GM23338 (cell line): ENCODE measurements around the gene ROCK2. TPM values are rescaled to one million over a fixed set of nuclear protein-coding genes. Genes with fewer than 3 reads are reported as not detected.

Experiments used
- ATAC-seq: fragments of 200-7000 bp; cut with Tn5 transposase; 3 replicates; pipeline ENCODE4 v1.9.1; 2020
- DNase-seq: peaks from one replicate; pipeline ENCODE4 v3.0.0-alpha.2; 2015; ENCODE audit warnings: low spot score
- H2AFZ ChIP-seq: fragments of 200-600 bp; sonication (generic); 2 replicates; pipeline ENCODE4 v1.8.0; 2016; ENCODE audit warnings: antibody characterized with exemption, mild to moderate bottlenecking, moderate library complexity
- H3F3A ChIP-seq: fragments of 200-600 bp; sonication (generic); replicated peaks from 2 replicates; pipeline ENCODE4 v1.8.0; 2017; ENCODE audit warnings: antibody characterized with exemption, mixed run types, low read depth
- H3K27ac ChIP-seq: fragments of 200-600 bp; sonication (generic); 2 replicates; pipeline ENCODE4 v1.6.1; 2016; ENCODE audit warnings: low read depth
- H3K27me3 ChIP-seq: fragments of 200-600 bp; sonication (generic); 2 replicates; pipeline ENCODE4 v1.8.0; 2016; ENCODE audit warnings: mild to moderate bottlenecking, mixed run types, moderate library complexity; ENCODE audit not compliant: insufficient read depth
- H3K36me3 ChIP-seq: fragments of 200-600 bp; sonication (generic); 2 replicates; pipeline ENCODE4 v1.8.0; 2016; ENCODE audit warnings: mild to moderate bottlenecking; ENCODE audit not compliant: insufficient read depth
- H3K4me1 ChIP-seq: fragments of 200-600 bp; sonication (generic); 2 replicates; pipeline ENCODE4 v1.8.0; 2016; ENCODE audit warnings: mild to moderate bottlenecking, moderate library complexity; ENCODE audit not compliant: insufficient read depth
- H3K4me2 ChIP-seq: fragments of 200-600 bp; sonication (generic); 2 replicates; pipeline ENCODE4 v1.7.1; 2017; ENCODE audit warnings: mixed run types
- H3K4me3 ChIP-seq: fragments of 200-600 bp; sonication (generic); 2 replicates; pipeline ENCODE4 v1.6.1; 2016; ENCODE audit warnings: mixed run types
- H3K79me2 ChIP-seq: fragments of 200-600 bp; sonication (generic); replicated peaks from 2 replicates; pipeline ENCODE4 v1.8.0; 2017; ENCODE audit warnings: mild to moderate bottlenecking; ENCODE audit not compliant: insufficient read depth
- H3K9me2 ChIP-seq: fragments of 200-600 bp; sonication (generic); 2 replicates; pipeline ENCODE4 v1.8.0; 2017; ENCODE audit not compliant: insufficient read depth
- H4K20me1 ChIP-seq: fragments of 200-600 bp; sonication (generic); replicated peaks from 2 replicates; pipeline ENCODE4 v1.8.0; 2017; ENCODE audit warnings: mild to moderate bottlenecking; ENCODE audit not compliant: insufficient read depth
- H3K27ac Mint-ChIP-seq: 2 replicates; pipeline ENCODE4 v1.8.0; 2020; ENCODE audit warnings: inconsistent platforms, mild to moderate bottlenecking, moderate library complexity, mixed read lengths
- H3K27me3 Mint-ChIP-seq: 3 replicates; pipeline ENCODE4 v1.8.0; 2022; ENCODE audit warnings: low read depth, mild to moderate bottlenecking, moderate library complexity, mixed read lengths, inconsistent platforms; ENCODE audit not compliant: insufficient read depth, poor library complexity
- H3K36me3 Mint-ChIP-seq: 3 replicates; pipeline ENCODE4 v1.8.0; 2021; ENCODE audit warnings: low read depth, mild to moderate bottlenecking, inconsistent platforms, moderate library complexity, mixed read lengths
- H3K4me1 Mint-ChIP-seq: 3 replicates; pipeline ENCODE4 v1.8.0; 2020; ENCODE audit warnings: mild to moderate bottlenecking, inconsistent platforms, mixed read lengths
- H3K4me3 Mint-ChIP-seq: 3 replicates; pipeline ENCODE4 v1.8.0; 2021; ENCODE audit warnings: moderate library complexity, mild to moderate bottlenecking, inconsistent platforms, mixed read lengths
- H3K9me3 Mint-ChIP-seq: 3 replicates; pipeline ENCODE4 v1.8.0; 2020; ENCODE audit warnings: moderate library complexity, mild to moderate bottlenecking, inconsistent platforms, mixed read lengths
- CREB1 ChIP-seq: fragments of 250-450 bp; sonication (Bioruptor Pico); IDR thresholded peaks from 2 replicates; pipeline ENCODE4 v1.5.0; 2020; ENCODE audit warnings: low read depth, mild to moderate bottlenecking, moderate library complexity
- EZH2 ChIP-seq: fragments of 200-600 bp; sonication (generic); IDR thresholded peaks from one replicate; pipeline ENCODE4 v1.8.0; 2017; ENCODE audit warnings: antibody characterized with exemption, mild to moderate bottlenecking, low read depth; ENCODE audit not compliant: unreplicated experiment
- EZH2phosphoT487 ChIP-seq: fragments of 200-600 bp; sonication (generic); IDR thresholded peaks from one replicate; pipeline ENCODE4 v1.8.1; 2018; ENCODE audit warnings: antibody characterized with exemption; ENCODE audit not compliant: unreplicated experiment
- JUNB ChIP-seq: IDR thresholded peaks from one replicate; pipeline ENCODE4 v1.6.1; 2016; ENCODE audit warnings: antibody characterized with exemption; ENCODE audit not compliant: unreplicated experiment
- POLR2AphosphoS5 ChIP-seq: IDR thresholded peaks from 2 replicates; pipeline ENCODE4 v1.6.1; 2016; ENCODE audit warnings: antibody characterized with exemption, low read depth
- REST ChIP-seq: IDR thresholded peaks from one replicate; pipeline ENCODE4 v1.6.1; 2018; ENCODE audit warnings: antibody characterized with exemption; ENCODE audit not compliant: unreplicated experiment
- ZNF462 ChIP-seq: fragments of 250-450 bp; sonication (Bioruptor Pico); IDR thresholded peaks from 2 replicates; pipeline ENCODE4 v1.5.0; 2020; ENCODE audit warnings: mild to moderate bottlenecking, moderate library complexity
- polyA plus RNA-seq: library from polyadenylated mRNA; unstranded; fragments of >200 nt; fragmentation: Nextera tagmentation; extraction: Ambion mirVana; gene quantifications from 2 replicates; pipeline ENCODE4 v1.2.1, GENCODE V29; 2016
- total RNA-seq: library from RNA; depleted of rRNA; stranded (reverse); fragments of >200 nt; shearing (Covaris generic); gene quantifications from 2 replicates; pipeline ENCODE4 v1.2.3, GENCODE V29; 2014

The ROCK2 gene
- total and polyA plus RNA-seq, 2 experiments from 2014 or later, result 16.4 to 28.0 TPM

- Mint-ChIP-seq H3K27me3 (no peaks in the 10 kb centered on the region), H3K4me1 (peaks cover 10% of the 10 kb centered on the region; the same call in 2 of the 3 replicates), H3K9me3 (no peaks in the 10 kb centered on the region), H3K4me3 (no peak overlapping the region), H3K27ac (no peak overlapping the region), H3K36me3 (no peaks in the 10 kb centered on the region)
- H3K36me3 ChIP-seq, result no peaks in the 10 kb centered on the region
- no peak overlapping the region for H3K27ac ChIP-seq
- H3K4me1 ChIP-seq, result peaks cover 12% of the 10 kb centered on the region
- H4K20me1 ChIP-seq, result peaks cover 24% of the 10 kb centered on the region
- no peak overlapping the region for H3K4me3 ChIP-seq
- TF ChIP-seq CREB1 (CRISPR knock-in tag) (no peak), EZH2 (no peak), POLR2AphosphoS5 (no peak), REST (no peak), EZH2phosphoT487 (no peak), JUNB (no peak), ZNF462 (CRISPR knock-in tag) (no peak)
- DNase-seq (no peak), ATAC-seq (no peak)
- H3F3A ChIP-seq, result no peaks in the 10 kb centered on the region
- peaks cover 99% of the 10 kb centered on the region for H3K79me2 ChIP-seq
- H3K4me2 ChIP-seq, result no peak overlapping the region
- H2AFZ ChIP-seq, result no peak overlapping the region
- H3K27me3 ChIP-seq, result no peaks in the 10 kb centered on the region
- 0 out of 2 replicates have a peak, but pooled peaks cover 6% of the 10 kb centered on the region for H3K9me2 ChIP-seq
Measured at GRCh38 chr2:11298592-11298991, 45.8 kb downstream of the ROCK2 start.
